ENCODE measurements around the gene TDRD12. TPM values are rescaled to one million over a fixed set of nuclear protein-coding genes. Genes with fewer than 3 reads are reported as not detected.

TDRD12 gene
- total RNA-seq, 1 experiment from 2014 or later = 0.33 TPM

DNA sequence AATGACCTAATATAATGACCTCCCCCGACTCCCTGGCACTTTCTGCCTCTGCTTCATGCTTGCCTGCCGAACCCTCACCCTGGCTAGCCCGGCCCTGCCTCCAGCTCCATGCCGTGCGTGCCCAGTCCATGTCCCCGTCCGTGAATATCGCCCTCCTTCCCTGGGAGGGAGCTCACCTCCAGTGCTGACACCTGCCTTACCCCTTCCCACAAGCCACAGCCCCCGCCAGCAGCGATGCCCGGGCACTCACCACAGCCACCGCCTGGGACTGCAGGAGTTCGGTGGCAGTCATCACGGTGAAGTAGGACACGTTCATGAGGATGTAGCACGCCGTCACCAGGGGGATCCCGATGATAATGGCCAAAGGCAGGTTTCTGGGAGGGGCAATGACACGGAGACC is 140.0 kb downstream of the TDRD12 start:
- in situ Hi-C loops (cut with HindIII; ENCODE audit: low pct_unique_long_range_greater_than_20kb, low sequenced_read_pairs) (no loop called here), intact Hi-C loops (cut with micrococcal nuclease; ENCODE audit: unreplicated experiment) (no loop called here)
- POLR2A ChIA-PET = no interaction called here
- ATAC-seq = no peak
- Histone ChIP-seq H3K36me3 (ENCODE audit: control insufficient read depth, insufficient read depth, low read length) (no peaks in the 10 kb centered on the region), H3K27ac (ENCODE audit: low read length) (no peak overlapping the region), H3K9me3 (ENCODE audit: control insufficient read depth, insufficient read depth, low read depth, low read length) (no peaks in the 10 kb centered on the region), H3K4me1 (ENCODE audit: control insufficient read depth, insufficient read depth, low read length) (no peaks in the 10 kb centered on the region), H3K4me3 (ENCODE audit: low read depth in 2 of 2, low read length in 2 of 2) (no peak overlapping the region), H3K27me3 (ENCODE audit: control insufficient read depth, insufficient read depth, low read length) (no peaks in the 10 kb centered on the region)
- CTCF ChIA-PET = no interaction called here
- TF ChIP-seq SIN3A (IDR thresholded peaks at IDR 0.05; ENCODE audit: borderline replicate concordance, insufficient read depth, low read depth, low read length) (no peak), TCF7L2 (IDR thresholded peaks at IDR 0.05; ENCODE audit: low read depth, low read length) (no peak), POLR2AphosphoS5 (IDR thresholded peaks at IDR 0.05; ENCODE audit: low read depth, low read length) (no peak), CTCF (IDR thresholded peaks at IDR 0.05) (no peak)
- TF ChIP-seq, protein P1, sequence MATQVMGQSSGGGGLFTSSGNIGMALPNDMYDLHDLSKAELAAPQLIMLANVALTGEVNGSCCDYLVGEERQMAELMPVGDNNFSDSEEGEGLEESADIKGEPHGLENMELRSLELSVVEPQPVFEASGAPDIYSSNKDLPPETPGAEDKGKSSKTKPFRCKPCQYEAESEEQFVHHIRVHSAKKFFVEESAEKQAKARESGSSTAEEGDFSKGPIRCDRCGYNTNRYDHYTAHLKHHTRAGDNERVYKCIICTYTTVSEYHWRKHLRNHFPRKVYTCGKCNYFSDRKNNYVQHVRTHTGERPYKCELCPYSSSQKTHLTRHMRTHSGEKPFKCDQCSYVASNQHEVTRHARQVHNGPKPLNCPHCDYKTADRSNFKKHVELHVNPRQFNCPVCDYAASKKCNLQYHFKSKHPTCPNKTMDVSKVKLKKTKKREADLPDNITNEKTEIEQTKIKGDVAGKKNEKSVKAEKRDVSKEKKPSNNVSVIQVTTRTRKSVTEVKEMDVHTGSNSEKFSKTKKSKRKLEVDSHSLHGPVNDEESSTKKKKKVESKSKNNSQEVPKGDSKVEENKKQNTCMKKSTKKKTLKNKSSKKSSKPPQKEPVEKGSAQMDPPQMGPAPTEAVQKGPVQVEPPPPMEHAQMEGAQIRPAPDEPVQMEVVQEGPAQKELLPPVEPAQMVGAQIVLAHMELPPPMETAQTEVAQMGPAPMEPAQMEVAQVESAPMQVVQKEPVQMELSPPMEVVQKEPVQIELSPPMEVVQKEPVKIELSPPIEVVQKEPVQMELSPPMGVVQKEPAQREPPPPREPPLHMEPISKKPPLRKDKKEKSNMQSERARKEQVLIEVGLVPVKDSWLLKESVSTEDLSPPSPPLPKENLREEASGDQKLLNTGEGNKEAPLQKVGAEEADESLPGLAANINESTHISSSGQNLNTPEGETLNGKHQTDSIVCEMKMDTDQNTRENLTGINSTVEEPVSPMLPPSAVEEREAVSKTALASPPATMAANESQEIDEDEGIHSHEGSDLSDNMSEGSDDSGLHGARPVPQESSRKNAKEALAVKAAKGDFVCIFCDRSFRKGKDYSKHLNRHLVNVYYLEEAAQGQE (IDR thresholded peaks at IDR 0.05; ENCODE audit: insufficient read depth in 1 of 2, low read depth in 2 of 2, low read length in 1 of 2) = no peak
- DNase-seq (ENCODE audit: low read depth, low spot score) = no peak
- BruUV-seq (replicated peaks) = no TSS peak

DNA sequence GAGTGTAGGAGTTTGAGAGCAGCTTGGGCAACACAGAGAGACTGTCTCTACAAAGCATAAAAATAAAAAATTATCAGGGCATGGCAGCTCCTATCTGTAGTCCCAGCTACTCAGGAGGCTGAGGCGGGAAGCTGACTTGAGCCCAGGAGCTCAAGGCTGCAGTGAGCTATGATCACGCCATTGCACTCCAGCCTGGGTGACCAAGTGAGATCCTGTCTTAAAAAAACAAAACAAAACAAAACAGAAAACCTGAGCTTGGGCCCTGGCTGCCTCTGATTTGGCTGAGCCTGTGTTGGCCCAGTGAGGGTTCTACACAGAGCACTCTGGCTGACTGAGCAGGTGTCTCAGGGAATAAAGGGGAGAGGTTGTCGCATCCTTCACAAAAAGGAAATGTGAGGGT is 142.0 kb downstream of the TDRD12 start:
- POLR2A ChIA-PET = interaction anchor here (0.7 kb wide), 1 partner anchor 1686 kb away, joined by 3 read pairs; no protein-coding TSS in a partner anchor
- BruUV-seq (replicated peaks) = no TSS peak
- CTCF ChIA-PET = no interaction called here
- Histone ChIP-seq H3K27me3 (ENCODE audit: control insufficient read depth, insufficient read depth, low read length) (no peaks in the 10 kb centered on the region), H3K9me3 (ENCODE audit: control insufficient read depth, insufficient read depth, low read depth, low read length) (no peaks in the 10 kb centered on the region), H3K4me1 (ENCODE audit: control insufficient read depth, insufficient read depth, low read length) (no peaks in the 10 kb centered on the region), H3K27ac (ENCODE audit: low read length) (no peak overlapping the region), H3K36me3 (ENCODE audit: control insufficient read depth, insufficient read depth, low read length) (no peaks in the 10 kb centered on the region), H3K4me3 (ENCODE audit: low read depth in 2 of 2, low read length in 2 of 2) (no peak overlapping the region)
- ATAC-seq (no peak), DNase-seq (ENCODE audit: low read depth, low spot score) (no peak)
- TF ChIP-seq, protein P1 (IDR thresholded peaks at IDR 0.05; ENCODE audit: insufficient read depth in 1 of 2, low read depth in 2 of 2, low read length in 1 of 2) = no peak
- TF ChIP-seq CTCF (IDR thresholded peaks at IDR 0.05) (no peak), POLR2AphosphoS5 (IDR thresholded peaks at IDR 0.05; ENCODE audit: low read depth, low read length) (no peak), SIN3A (IDR thresholded peaks at IDR 0.05; ENCODE audit: borderline replicate concordance, insufficient read depth, low read depth, low read length) (no peak), TCF7L2 (IDR thresholded peaks at IDR 0.05; ENCODE audit: low read depth, low read length) (no peak)
- in situ Hi-C loops (cut with HindIII; ENCODE audit: low pct_unique_long_range_greater_than_20kb, low sequenced_read_pairs) = no loop called here
- intact Hi-C loops (cut with micrococcal nuclease; ENCODE audit: unreplicated experiment) = no loop called here

Measured in Panc1 (cell line).